ENCODE measurements around the gene SLX1A. TPM values are rescaled to one million over a fixed set of nuclear protein-coding genes. Genes with fewer than 3 reads are reported as not detected.

The SLX1A gene
- total RNA-seq, 1 donor = 19.9 TPM

- Histone ChIP-seq H3K27me3 (ENCODE audit: insufficient read depth, low read length) (no peaks in the 10 kb centered on the region), H4K20me1 (ENCODE audit: insufficient read depth, low read length) (no peaks in the 10 kb centered on the region), H3K4me3 (ENCODE audit: insufficient read depth, low read length) (no peak overlapping the region), H3K4me1 (ENCODE audit: insufficient read depth, low read length) (no peaks in the 10 kb centered on the region), H3K79me2 (ENCODE audit: insufficient read depth, low read length) (no peaks in the 10 kb centered on the region), H2AFZ (ENCODE audit: low read length) (no peak overlapping the region), H3K27ac (ENCODE audit: low read depth, low read length) (no peak overlapping the region), H3K9me3 (ENCODE audit: low read depth, low read length) (no peaks in the 10 kb centered on the region), H3K36me3 (ENCODE audit: insufficient read depth, low read length) (no peaks in the 10 kb centered on the region), H3K4me2 (ENCODE audit: insufficient read depth, low read length) (no peak overlapping the region)
- no peak for DNase-seq (ENCODE audit: insufficient read length, low spot score, missing footprints)
- TF ChIP-seq CTCF (IDR thresholded peaks at IDR 0.05; ENCODE audit: extremely low read depth, low read depth, low read length) = no peak
Measured at GRCh38 chr16:30147843-30148510, 45.7 kb upstream of the SLX1A start.

DNA sequence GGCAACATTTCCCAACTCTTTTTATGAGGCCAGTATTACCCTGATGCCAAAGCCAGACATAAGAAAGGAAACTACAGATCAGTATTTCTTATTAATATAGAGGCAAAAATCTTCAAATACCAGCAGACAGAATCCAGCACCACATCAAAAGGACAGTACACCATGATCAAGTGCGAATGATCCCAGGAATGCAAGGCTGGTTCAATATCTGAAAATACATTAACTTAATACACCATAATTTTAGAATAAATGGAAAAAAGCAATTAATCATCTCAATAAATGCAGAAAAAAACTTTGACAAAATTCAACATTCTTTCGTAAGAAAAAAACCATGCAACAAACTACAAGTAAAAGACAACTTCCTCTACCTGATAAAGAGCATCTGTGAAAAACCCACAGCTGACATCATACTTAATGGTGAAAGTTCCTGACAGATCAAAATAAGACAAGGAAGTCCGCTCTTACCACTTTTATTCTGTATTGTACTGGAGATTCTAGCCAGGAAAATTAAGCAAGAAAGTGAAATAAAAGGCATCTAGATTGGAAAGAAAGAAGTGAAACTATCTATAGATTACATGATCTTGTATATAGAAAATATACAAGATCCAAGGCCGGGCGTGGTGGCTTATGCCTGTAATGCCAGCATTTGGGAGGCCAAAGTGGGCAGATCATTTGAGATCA is 44.3 kb upstream of the SLX1A start:
- no peak overlapping the region for H3K4me3 ChIP-seq (ENCODE audit: insufficient read depth, low read length)
- DNase-seq (ENCODE audit: insufficient read length, low spot score, missing footprints) = no peak
- no peaks in the 10 kb centered on the region for H4K20me1 ChIP-seq (ENCODE audit: insufficient read depth, low read length)
- no peak for TF ChIP-seq CTCF (IDR thresholded peaks at IDR 0.05; ENCODE audit: extremely low read depth, low read depth, low read length)
- no peaks in the 10 kb centered on the region for H3K79me2 ChIP-seq (ENCODE audit: insufficient read depth, low read length)
- no peak overlapping the region for H3K27ac ChIP-seq (ENCODE audit: low read depth, low read length)
- H3K4me2 ChIP-seq (ENCODE audit: insufficient read depth, low read length) = no peak overlapping the region
- no peaks in the 10 kb centered on the region for H3K4me1 ChIP-seq (ENCODE audit: insufficient read depth, low read length)
- no peaks in the 10 kb centered on the region for H3K36me3 ChIP-seq (ENCODE audit: insufficient read depth, low read length)
- H3K9me3 ChIP-seq (ENCODE audit: low read depth, low read length) = no peaks in the 10 kb centered on the region
- H3K27me3 ChIP-seq (ENCODE audit: insufficient read depth, low read length) = no peaks in the 10 kb centered on the region
- H2AFZ ChIP-seq (ENCODE audit: low read length) = no peak overlapping the region

DNA sequence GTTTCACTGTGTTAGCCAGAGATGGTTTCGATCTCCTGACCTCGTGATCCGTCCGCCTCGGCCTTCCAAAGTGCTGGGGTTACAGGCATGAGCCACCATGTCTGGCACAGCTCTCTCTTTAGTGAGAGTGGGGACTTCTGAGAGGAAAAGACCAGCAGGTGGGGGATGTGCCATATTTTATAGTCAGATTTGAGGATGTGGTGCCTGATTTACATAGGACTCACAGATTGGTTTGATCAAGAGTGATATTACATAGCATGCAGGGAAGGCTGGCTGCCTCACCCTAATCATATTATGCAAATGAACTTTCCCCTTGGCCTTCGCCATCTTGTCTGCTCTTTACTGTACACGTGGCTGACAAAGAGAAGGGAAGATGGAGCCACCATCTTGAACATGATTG is 42.6 kb upstream of the SLX1A start:
- Histone ChIP-seq H3K79me2 (ENCODE audit: insufficient read depth, low read length) (no peaks in the 10 kb centered on the region), H3K36me3 (ENCODE audit: insufficient read depth, low read length) (no peaks in the 10 kb centered on the region), H4K20me1 (ENCODE audit: insufficient read depth, low read length) (no peaks in the 10 kb centered on the region), H3K9me3 (ENCODE audit: low read depth, low read length) (no peaks in the 10 kb centered on the region), H3K27me3 (ENCODE audit: insufficient read depth, low read length) (no peaks in the 10 kb centered on the region), H3K4me1 (ENCODE audit: insufficient read depth, low read length) (no peaks in the 10 kb centered on the region), H2AFZ (ENCODE audit: low read length) (no peak overlapping the region), H3K27ac (ENCODE audit: low read depth, low read length) (no peak overlapping the region), H3K4me3 (ENCODE audit: insufficient read depth, low read length) (no peak overlapping the region), H3K4me2 (ENCODE audit: insufficient read depth, low read length) (no peak overlapping the region)
- DNase-seq (ENCODE audit: insufficient read length, low spot score, missing footprints) = no peak
- no peak for TF ChIP-seq CTCF (IDR thresholded peaks at IDR 0.05; ENCODE audit: extremely low read depth, low read depth, low read length)

DNA sequence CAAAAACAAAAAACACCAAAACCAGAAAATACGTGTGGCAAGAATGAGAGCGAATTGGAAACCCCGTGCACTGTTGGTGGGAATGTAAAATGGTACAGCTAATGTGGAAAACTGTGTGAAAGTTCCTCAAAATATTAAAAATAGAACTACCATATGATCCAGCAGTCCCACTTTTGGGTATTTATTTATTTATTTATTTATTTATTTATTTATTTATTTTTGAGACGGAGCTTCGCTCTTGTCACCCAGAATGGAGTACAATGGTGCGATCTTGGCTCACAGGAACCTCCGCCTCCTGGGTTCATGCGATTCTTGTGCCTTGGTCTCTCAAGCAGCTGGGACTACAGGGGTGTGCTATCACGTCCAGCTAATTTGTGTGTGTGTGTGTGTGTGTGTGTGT is 41.2 kb upstream of the SLX1A start:
- H4K20me1 ChIP-seq (ENCODE audit: insufficient read depth, low read length) = no peaks in the 10 kb centered on the region
- DNase-seq (ENCODE audit: insufficient read length, low spot score, missing footprints) = no peak
- H3K79me2 ChIP-seq (ENCODE audit: insufficient read depth, low read length) = no peaks in the 10 kb centered on the region
- TF ChIP-seq CTCF (IDR thresholded peaks at IDR 0.05; ENCODE audit: extremely low read depth, low read depth, low read length) = no peak
- H3K36me3 ChIP-seq (ENCODE audit: insufficient read depth, low read length) = no peaks in the 10 kb centered on the region
- H3K9me3 ChIP-seq (ENCODE audit: low read depth, low read length) = no peaks in the 10 kb centered on the region
- H2AFZ ChIP-seq (ENCODE audit: low read length) = no peak overlapping the region
- no peaks in the 10 kb centered on the region for H3K4me1 ChIP-seq (ENCODE audit: insufficient read depth, low read length)
- no peak overlapping the region for H3K4me2 ChIP-seq (ENCODE audit: insufficient read depth, low read length)
- H3K27me3 ChIP-seq (ENCODE audit: insufficient read depth, low read length) = no peaks in the 10 kb centered on the region
- H3K27ac ChIP-seq (ENCODE audit: low read depth, low read length) = no peak overlapping the region
- no peak overlapping the region for H3K4me3 ChIP-seq (ENCODE audit: insufficient read depth, low read length)
